GM18519 (cell line): ENCODE measurements around the gene EVC2.

ENCODE experiments used
- ATAC-seq: cut with Tn5 transposase; IDR thresholded peaks from one replicate; pipeline ENCODE4 v1.9.1; 2021; ENCODE audit warnings: mild to moderate bottlenecking, moderate library complexity; ENCODE audit not compliant: unreplicated experiment, low FRiP score

The EVC2 gene

DNA sequence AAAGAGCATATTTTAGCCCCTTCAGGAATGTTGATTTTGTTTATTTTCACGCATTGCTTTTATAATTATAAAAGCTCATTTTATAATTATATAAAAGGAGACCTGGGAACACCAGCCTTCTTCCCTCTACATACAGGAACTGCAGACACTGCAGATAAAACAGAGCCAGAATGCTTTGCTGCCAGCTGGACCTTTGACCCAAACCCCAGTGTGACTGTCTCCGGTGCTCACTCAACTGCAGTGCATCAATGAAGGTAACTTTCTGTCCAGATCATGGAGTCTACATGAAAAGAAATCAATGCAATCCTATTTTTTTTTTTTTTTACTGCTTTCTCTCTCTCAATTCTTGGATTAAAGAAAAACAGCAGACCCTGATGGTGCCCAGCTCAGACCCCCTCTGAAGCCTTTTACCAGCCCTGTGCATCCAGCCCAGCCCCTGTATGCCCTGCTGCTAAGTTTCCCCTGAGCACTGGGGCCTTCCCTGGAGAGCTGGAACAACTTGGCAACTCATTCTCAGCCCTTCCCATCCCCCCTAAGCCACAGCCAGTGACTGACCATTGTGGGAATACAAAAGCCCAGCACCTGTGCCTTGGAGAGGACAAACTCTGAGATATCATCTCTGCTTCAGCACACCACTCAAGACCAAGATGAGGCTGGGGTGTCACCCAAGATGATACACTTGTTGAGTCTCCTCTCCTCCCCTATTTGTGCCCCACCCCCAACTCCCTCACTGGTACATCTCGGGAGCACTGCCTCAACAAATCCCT, 182.1 kb downstream of the EVC2 start:
- no peak for ATAC-seq

DNA sequence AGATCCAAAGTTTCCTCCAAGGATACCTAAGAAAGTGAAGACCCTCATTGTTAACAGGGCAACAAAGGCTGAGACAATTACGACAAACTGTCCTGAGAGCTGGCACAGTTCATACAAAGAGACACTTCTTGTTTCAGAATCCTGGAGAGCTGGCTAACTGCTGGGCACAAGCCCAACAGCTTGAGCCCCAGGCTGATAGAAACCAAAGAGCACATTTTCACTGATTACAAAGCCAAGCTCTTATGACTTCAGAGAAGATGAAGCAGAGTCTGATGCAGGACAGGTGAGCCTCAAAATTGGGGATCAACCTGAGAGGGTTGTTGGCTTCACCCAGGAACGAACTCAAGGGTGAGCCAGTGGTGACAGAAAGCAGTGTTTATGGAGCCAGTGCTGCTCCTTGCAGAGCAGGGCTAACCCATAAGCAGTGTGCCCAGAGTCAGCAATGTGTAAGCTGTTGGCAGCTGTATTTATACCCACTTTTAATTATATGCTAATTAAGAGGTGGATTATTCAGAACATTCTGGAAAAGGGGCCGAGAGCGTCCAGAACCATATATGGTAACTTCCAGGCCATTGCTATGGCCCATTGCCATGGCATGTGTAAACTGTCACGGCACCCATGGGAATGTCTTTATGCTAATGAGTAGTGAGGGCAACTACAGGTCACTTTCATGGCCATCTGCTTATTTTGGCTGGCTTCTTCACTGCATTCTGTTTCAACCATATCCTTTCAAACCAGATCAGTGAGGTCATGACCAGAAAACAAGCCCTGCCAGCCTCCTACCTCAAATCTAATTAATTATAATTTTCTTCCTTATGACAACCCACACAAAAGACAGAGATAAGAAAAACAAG, 183.7 kb downstream of the EVC2 start:
- ATAC-seq, result no peak

- ATAC-seq, result no peak
Observed at GRCh38 chr4:5517372-5517771, 191.0 kb downstream of the EVC2 start.

- ATAC-seq, result no peak
Observed at GRCh38 chr4:5515646-5516045, 192.7 kb downstream of the EVC2 start.
